Pancreas (tissue), 10 donors: ENCODE measurements around the gene TRAPPC4. TPM values are rescaled to one million over a fixed set of nuclear protein-coding genes. Genes with fewer than 3 reads are reported as not detected.
"Not testable (repeated sequence)": the region's sequence is repeated elsewhere in the genome, so short reads cannot be mapped to it uniquely, and the experiment has no call there.

Experiments used
- ATAC-seq, 4 donors: fragments of 200-7000 bp; cut with Tn5 transposase; one replicate each; pipeline versions ENCODE4 v1.8.0 to v1.9.1; 2020; ENCODE audit warnings: mild to moderate bottlenecking in 4 of 4, moderate library complexity in 4 of 4
- DNase-seq, 6 donors: peaks; one replicate each; pipeline ENCODE4 v3.0.0-alpha.2; 2020
- FAIRE-seq: peaks from 2 replicates; lab custom pipeline; 2012; peaks lifted over from hg19 to GRCh38; lab: Jason Lieb, UNC
- H3K27ac ChIP-seq, 4 donors: fragments of 200-600 bp; sonication (generic); 1 replicate in 3 of 4; 2 replicates in 1 of 4; pipeline versions ENCODE4 v1.5.0 to v1.8.0; 2020
- H3K27me3 ChIP-seq, 4 donors: fragments of 200-600 bp; one replicate each; pipeline ENCODE4 v1.8.0; 2021
- H3K36me3 ChIP-seq, 3 donors: fragments of 200-600 bp; sonication (generic) in 1 of 3; one replicate each; pipeline versions ENCODE4 v1.5.0 to v1.8.0; 2020 to 2021
- H3K4me1 ChIP-seq, 3 donors: fragments of 200-600 bp; one replicate each; pipeline ENCODE4 v1.8.0; 2021
- H3K4me3 ChIP-seq, 4 donors: fragments of 200-600 bp; sonication (generic) in 2 of 4; one replicate each; pipeline versions ENCODE4 v1.5.0 to v1.8.0; 2020 to 2021
- H3K9me3 ChIP-seq, 4 donors: fragments of 200-600 bp; one replicate each; pipeline ENCODE4 v1.8.0; 2021
- WGBS, 2 donors: extraction: QIAGEN DNeasy Blood & Tissue Kit; methylation state at CpG; one replicate each; pipeline ENCODE4 v1.1.7; 2013; 5-methylcytosine and 5-hydroxymethylcytosine counted together
- intact Hi-C, 3 donors: fragments of 100-400 bp; cut with DNase I; formaldehyde crosslinking; loops; one replicate each; pipeline versions ENCODE4 v1.11.1 to v1.14.2; 2022
- polyA plus RNA-seq, 2 donors: library from polyadenylated mRNA; stranded (reverse); fragments of 200-250 nt; gene quantifications; one replicate each; pipeline ENCODE4 v1.2.3, GENCODE V29; 2013
- total RNA-seq, 6 donors: library from RNA; stranded (reverse); fragmentation: NEBNext Ultra II Directional in 4 of 6; extraction: Animal tissue kit (Norgen Biotek cat#: 25700) in 4 of 6; gene quantifications; one replicate each; pipeline versions ENCODE4 v1.2.1 to v1.2.4, GENCODE V29; 2021 to 2023
- TF ChIP-seq, protein P1 (sequence below), 4 donors: fragments of 200-600 bp; sonication (generic) in 3 of 4; IDR thresholded peaks; one replicate each; pipeline versions ENCODE4 v1.5.0 to v1.8.0; 2021; ENCODE audit warnings: antibody characterized with exemption in 4 of 4
- donor health status: healthy with polysubstance abuse.
- donor health status: DM: no; HTN: no; CAD: no; lungs with moderate emphysema.
- donor health status: DM: no; HTN: no; CAD: no.
- donor health status: control.
- donor health status: control.
- donor health status: Bipolar disorder and iron deficiency.
- donor health status: DM: yes; HTN: yes; CAD: no.
- donor health status: DM: no; HTN: no; CAD: no.
- donor health status: DM: no; HTN: no; CAD: no.
- donor health status: DM: yes; HTN: yes; CAD: no.

TRAPPC4 gene
- total and polyA plus RNA-seq, 8 donors = 13.7 to 55.7 (median 27.2) TPM

DNA sequence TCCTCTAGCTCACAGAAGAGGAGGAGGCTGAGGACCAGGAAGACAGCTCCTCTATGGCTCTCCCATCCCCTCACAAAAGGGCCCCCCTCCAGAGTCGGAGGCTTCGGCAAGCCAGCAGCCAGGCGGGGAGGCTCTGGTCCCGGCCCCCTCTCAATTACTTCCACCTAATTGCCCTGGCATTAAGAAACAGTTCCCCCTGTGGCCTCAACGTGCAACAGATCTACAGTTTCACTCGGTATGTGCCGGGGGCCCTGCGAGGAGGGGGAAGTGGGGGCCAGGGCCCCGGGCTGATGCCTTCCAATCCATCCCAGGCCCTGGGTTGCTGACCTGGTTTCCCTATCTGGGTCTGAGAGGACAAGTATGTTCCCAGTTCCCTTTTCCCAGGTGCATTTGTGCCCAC is 39.1 kb upstream of the TRAPPC4 start:
- intact Hi-C loops = no loop called here
- TF ChIP-seq, protein P1, sequence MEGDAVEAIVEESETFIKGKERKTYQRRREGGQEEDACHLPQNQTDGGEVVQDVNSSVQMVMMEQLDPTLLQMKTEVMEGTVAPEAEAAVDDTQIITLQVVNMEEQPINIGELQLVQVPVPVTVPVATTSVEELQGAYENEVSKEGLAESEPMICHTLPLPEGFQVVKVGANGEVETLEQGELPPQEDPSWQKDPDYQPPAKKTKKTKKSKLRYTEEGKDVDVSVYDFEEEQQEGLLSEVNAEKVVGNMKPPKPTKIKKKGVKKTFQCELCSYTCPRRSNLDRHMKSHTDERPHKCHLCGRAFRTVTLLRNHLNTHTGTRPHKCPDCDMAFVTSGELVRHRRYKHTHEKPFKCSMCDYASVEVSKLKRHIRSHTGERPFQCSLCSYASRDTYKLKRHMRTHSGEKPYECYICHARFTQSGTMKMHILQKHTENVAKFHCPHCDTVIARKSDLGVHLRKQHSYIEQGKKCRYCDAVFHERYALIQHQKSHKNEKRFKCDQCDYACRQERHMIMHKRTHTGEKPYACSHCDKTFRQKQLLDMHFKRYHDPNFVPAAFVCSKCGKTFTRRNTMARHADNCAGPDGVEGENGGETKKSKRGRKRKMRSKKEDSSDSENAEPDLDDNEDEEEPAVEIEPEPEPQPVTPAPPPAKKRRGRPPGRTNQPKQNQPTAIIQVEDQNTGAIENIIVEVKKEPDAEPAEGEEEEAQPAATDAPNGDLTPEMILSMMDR (IDR thresholded peaks at IDR 0.05) = no peak
- no peaks in the 10 kb centered on the region for H3K36me3 ChIP-seq
- FAIRE-seq = no peak
- 69 to 70% methylated on average over 9 of the region's 9 CpGs for WGBS, 2 donors
- no peak overlapping the region for H3K27ac ChIP-seq
- H3K4me1 ChIP-seq = no peaks in the 10 kb centered on the region
- no peaks in the 10 kb centered on the region for H3K9me3 ChIP-seq
- no peak for DNase-seq
- no peaks in the 10 kb centered on the region for H3K27me3 ChIP-seq
- ATAC-seq = no peak
- no peak overlapping the region for H3K4me3 ChIP-seq

DNA sequence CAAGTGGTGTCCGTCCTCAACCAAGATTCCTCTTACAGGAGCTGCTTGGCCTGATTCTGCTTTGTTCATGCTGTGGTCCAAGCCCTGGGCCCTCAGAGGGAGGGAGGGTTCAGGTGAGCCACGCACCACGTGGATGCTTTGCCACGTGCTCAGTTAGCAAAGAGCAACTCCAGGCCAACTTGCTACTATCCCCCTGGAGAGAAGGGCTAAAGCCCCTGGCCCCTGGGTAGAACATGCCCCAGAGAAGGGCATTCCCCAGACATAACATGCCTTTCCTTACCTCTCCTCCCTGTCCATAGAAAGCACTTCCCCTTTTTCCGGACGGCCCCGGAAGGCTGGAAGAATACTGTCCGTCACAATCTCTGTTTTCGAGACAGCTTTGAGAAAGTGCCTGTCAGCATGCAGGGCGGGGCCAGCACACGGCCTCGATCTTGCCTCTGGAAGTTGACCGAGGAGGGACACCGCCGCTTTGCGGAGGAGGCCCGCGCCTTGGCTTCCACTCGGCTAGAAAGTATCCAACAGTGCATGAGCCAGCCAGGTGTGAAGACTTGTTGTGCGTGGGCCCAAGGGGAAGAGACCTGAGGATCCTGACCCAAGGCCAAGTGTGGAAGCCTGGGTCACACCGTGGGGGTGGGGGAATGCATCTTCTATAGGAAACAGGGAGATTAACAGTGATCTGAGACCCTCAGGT is 38.2 kb upstream of the TRAPPC4 start:
- H3K4me3 ChIP-seq = no peak overlapping the region
- intact Hi-C loops = no loop called here
- DNase-seq (no peak), ATAC-seq (peak in 3 of 4 donors; percentile 25 to 65 (median 65)), FAIRE-seq (no peak)
- H3K4me1 ChIP-seq = no peaks in the 10 kb centered on the region
- TF ChIP-seq, protein P1 (IDR thresholded peaks at IDR 0.05) = no peak
- 43 to 48% methylated on average over 21 of the region's 21 CpGs for WGBS, 2 donors
- no peaks in the 10 kb centered on the region for H3K27me3 ChIP-seq
- no peaks in the 10 kb centered on the region for H3K9me3 ChIP-seq
- no peak overlapping the region for H3K27ac ChIP-seq
- no peaks in the 10 kb centered on the region for H3K36me3 ChIP-seq

DNA sequence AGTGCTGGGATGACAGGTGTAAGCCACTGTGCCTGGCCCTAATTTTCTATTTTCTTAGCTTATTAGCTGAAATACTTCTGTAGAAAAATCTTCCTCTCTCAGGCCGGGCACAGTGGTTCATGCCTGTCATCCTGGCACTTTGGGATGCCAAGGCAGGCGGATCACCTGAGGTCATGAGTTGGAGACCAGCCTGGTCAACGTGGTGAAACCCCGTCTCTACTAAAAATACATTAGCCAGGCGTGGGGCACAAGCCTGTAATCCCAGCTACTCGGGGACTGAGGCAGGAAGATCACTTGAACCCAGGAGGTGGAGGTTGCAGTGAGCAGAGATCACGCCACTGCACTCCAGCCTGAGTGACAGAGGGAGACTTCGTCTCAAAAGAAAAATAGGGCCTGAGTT is 34.2 kb upstream of the TRAPPC4 start:
- H3K27me3 ChIP-seq, ATAC-seq, H3K9me3 ChIP-seq, H3K4me1 ChIP-seq, H3K27ac ChIP-seq, H3K4me3 ChIP-seq, intact Hi-C loops, DNase-seq, FAIRE-seq, H3K36me3 ChIP-seq: not testable (repeated sequence)
- WGBS, 2 donors = 73 to 74% methylated on average over 8 of the region's 8 CpGs

DNA sequence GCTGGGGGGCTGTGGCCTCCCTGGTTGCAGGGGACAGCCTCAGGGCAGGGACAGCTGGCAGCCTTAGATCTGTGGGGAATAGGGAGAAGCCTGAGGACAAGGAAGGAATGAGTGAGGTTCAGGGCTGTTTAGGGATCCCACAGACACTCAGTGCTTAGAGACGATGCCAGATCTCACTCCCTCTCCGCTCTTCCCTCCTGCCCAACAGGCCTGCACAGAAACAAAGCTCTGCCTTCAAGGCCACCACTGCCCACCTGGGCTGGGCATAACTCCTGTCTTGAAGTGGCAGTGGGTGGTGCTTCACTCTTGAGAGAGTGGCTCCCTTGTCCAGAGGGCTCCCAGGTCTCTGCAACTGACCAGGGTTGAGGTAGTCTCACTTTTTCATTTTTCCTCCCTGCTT is 33.7 kb upstream of the TRAPPC4 start:
- DNase-seq = no peak
- H3K27ac ChIP-seq = no peak overlapping the region

DNA sequence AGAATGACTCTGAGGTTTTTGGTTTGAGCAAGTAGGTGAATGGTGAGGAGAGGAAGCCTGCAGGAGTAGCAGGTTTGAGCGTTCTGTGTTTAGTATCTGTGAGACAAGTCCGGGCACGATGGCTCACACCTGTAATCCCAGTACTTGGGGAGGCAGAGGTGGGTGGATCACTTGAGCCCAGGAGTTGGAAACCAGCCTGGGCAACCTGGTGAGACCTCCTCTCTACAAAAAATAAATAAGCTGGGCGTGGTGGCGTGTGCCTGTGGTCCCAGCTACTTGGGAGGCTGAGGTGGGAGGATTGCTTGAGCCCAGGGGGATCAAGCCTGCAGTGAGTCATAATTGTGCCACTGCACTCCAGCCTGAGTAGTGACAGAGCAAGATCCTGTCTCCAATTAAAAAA is 30.3 kb upstream of the TRAPPC4 start:
- H3K4me3 ChIP-seq = no peak overlapping the region
- FAIRE-seq = no peak
- WGBS, 2 donors = 85 to 93% methylated on average over 5 of the region's 5 CpGs

More for the DNA sequence above, 33.7 kb upstream of the TRAPPC4 start:
- no peaks in the 10 kb centered on the region for H3K36me3 ChIP-seq
- no peaks in the 10 kb centered on the region for H3K4me1 ChIP-seq
- no peaks in the 10 kb centered on the region for H3K9me3 ChIP-seq
- 82 to 91% methylated on average over 2 of the region's 2 CpGs for WGBS, 2 donors
- no peaks in the 10 kb centered on the region for H3K27me3 ChIP-seq
- intact Hi-C loops = no loop called here
- no peak overlapping the region for H3K4me3 ChIP-seq
- TF ChIP-seq, protein P1 (IDR thresholded peaks at IDR 0.05) = no peak
- FAIRE-seq = no peak
- no peak for ATAC-seq

DNA sequence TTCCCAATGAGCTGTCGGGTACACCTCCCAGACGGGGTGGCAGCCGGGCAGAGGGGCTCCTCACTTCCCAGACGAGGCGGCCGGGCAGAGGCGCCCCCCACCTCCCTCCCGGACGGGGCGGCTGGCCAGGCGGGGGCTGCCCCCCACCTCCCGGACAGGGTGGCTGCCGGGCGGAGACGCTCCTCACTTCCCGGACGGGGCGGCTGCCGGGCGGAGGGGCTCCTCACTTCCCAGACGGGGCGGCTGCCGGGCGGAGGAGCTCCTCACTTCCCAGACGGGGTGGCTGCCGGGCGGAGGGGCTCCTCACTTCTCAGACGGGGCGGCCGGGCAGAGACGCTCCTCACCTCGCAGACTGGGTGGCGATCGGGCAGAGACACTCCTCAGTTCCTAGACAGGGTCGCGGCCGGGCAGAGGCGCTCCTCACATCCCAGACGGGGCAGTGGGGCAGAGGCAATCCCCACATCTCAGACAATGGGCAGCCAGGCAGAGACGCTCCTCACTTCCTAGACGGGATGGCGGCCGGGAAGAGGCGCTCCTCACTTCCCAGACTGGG is 27.0 kb upstream of the TRAPPC4 start:
- H3K4me1 ChIP-seq, H3K36me3 ChIP-seq, H3K4me3 ChIP-seq, H3K9me3 ChIP-seq, H3K27ac ChIP-seq, intact Hi-C loops, ATAC-seq, H3K27me3 ChIP-seq, FAIRE-seq: not testable (repeated sequence)
- WGBS, 2 donors = 95 to 97% methylated on average over 17 to 44 of the region's 44 CpGs
- peak in 1 of 6 donors; percentile 44 for DNase-seq

More for the DNA sequence above, 30.3 kb upstream of the TRAPPC4 start:
- no peak for ATAC-seq
- TF ChIP-seq, protein P1 (IDR thresholded peaks at IDR 0.05) = no peak
- no peaks in the 10 kb centered on the region for H3K4me1 ChIP-seq
- H3K9me3 ChIP-seq = no peaks in the 10 kb centered on the region
- no peaks in the 10 kb centered on the region for H3K36me3 ChIP-seq
- DNase-seq = no peak
- intact Hi-C loops = no loop called here
- H3K27ac ChIP-seq = no peak overlapping the region
- H3K27me3 ChIP-seq = no peaks in the 10 kb centered on the region
